PFSK-1 (cell line): ENCODE measurements around the gene TPT1.
A peak's percentile ranks its signal among the peaks of the same experiment; 100 is the strongest.

Experiments
- FOXP2 ChIP-seq: optimal IDR thresholded peaks from 2 replicates; pipeline ENCODE3; 2011; ENCODE audit warnings: borderline replicate concordance, control low read depth, inconsistent platforms; ENCODE audit not compliant: insufficient read depth; ENCODE audit errors: extremely low read length, extremely low read depth
- POLR2AphosphoS5 ChIP-seq: IDR thresholded peaks from 2 replicates; pipeline ENCODE4 v1.6.1; 2012; ENCODE audit warnings: low read depth, mild to moderate bottlenecking, control low read depth, low read length, moderate library complexity
- REST ChIP-seq, 2 experiments: IDR thresholded peaks; 2 replicates each; pipeline versions ENCODE4 v1.6.1 to v1.8.0; 2011 to 2012; ENCODE audit warnings: low read depth in 2 of 2, low read length in 2 of 2, control low read depth in 1 of 2, inconsistent platforms in 1 of 2, mild to moderate bottlenecking in 1 of 2, moderate library complexity in 1 of 2; ENCODE audit not compliant: insufficient read depth in 1 of 2
- SIN3A ChIP-seq: IDR thresholded peaks from 2 replicates; pipeline ENCODE4 v1.6.1; 2012; ENCODE audit warnings: mild to moderate bottlenecking, low read length, moderate library complexity, borderline replicate concordance; ENCODE audit not compliant: insufficient read depth
- TAF1 ChIP-seq: IDR thresholded peaks from 2 replicates; pipeline ENCODE4 v1.6.1; 2012; ENCODE audit warnings: low read length, control low read depth, borderline replicate concordance; ENCODE audit not compliant: insufficient read depth

TPT1 gene

GRCh38 chr13:45349438-45349837, 8.5 kb upstream of the TPT1 start:
- TF ChIP-seq REST (IDR thresholded peaks at IDR 0.05; ENCODE audit: insufficient read depth in 1 of 2, low read depth in 2 of 2, low read length in 2 of 2), result no peak
- TF ChIP-seq FOXP2, result no peak
- TF ChIP-seq SIN3A, result no peak
- no peak for TF ChIP-seq POLR2AphosphoS5
- no peak for TF ChIP-seq TAF1

GRCh38 chr13:45341799-45342500, 967 bp upstream of the TPT1 start:
- no peak for TF ChIP-seq SIN3A
- no peak for TF ChIP-seq FOXP2
- no peak for TF ChIP-seq REST (IDR thresholded peaks at IDR 0.05; ENCODE audit: insufficient read depth in 1 of 2, low read depth in 2 of 2, low read length in 2 of 2)
- no peak for TF ChIP-seq POLR2AphosphoS5
- TF ChIP-seq TAF1, result no peak

DNA sequence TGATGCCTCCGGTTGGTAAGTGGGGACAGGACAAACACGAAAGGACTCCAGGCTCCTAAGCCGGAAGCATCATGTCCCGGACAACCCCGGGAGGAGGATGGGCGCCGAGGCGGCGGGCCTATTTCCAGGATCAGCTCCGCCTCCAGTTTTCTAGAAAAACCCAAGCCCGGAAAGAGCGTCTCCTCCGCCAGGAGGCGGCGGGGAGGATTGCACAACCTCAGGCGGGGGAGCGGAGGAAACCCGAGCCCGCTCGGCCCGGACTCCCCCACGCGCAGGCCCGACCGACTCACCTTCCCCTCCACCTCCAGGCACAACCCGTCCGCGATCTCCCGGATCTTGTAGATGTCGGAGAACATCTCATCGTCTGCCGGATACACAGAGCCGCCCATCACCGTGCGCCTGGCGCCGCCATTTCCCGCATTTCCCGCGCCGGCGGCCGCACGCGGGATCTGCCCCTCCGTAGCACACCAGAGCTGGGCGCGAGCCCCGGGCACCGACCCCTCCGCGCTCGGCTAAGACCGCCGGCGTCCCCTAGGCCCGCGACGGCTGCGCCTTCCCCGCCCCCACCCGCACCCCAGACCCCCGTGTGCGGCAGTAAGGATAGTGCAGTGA, 455 bp downstream of the TPT1 start:
- TF ChIP-seq TAF1, result 0 out of 2 replicates have a peak, but pooled peaks have one; percentile 16
- 0 out of 4 replicates have a peak, but pooled peaks of 1 of the 2 experiments have one; percentile 27 for TF ChIP-seq REST (IDR thresholded peaks at IDR 0.05; ENCODE audit: insufficient read depth in 1 of 2, low read depth in 2 of 2, low read length in 2 of 2)
- no peak; the same call in 1 of the 2 replicates for TF ChIP-seq POLR2AphosphoS5
- TF ChIP-seq FOXP2, result peak; percentile 27
- peak; percentile 10; the same call in 1 of the 2 replicates for TF ChIP-seq SIN3A

GRCh38 chr13:45339867-45340266, 1.1 kb downstream of the TPT1 start:
- TF ChIP-seq FOXP2, result no peak

GRCh38 chr13:45339399-45339798, 1.6 kb downstream of the TPT1 start:
- TF ChIP-seq POLR2AphosphoS5 (no peak), SIN3A (no peak), TAF1 (no peak), FOXP2 (no peak), REST (IDR thresholded peaks at IDR 0.05; ENCODE audit: insufficient read depth in 1 of 2, low read depth in 2 of 2, low read length in 2 of 2) (no peak)
